GM18858 (cell line): ENCODE measurements around the gene DLX4.

Experiments
- ATAC-seq: cut with Tn5 transposase; IDR thresholded peaks from one replicate; pipeline ENCODE4 v1.9.1; 2021; ENCODE audit not compliant: unreplicated experiment

The DLX4 gene

GRCh38 chr17:49969134-49969759 lies at the start of gene DLX4:
TSS of gene DLX4 (plus strand) at chr17:49969190. CDS start at chr17:49969469, 279 bp downstream.
- ATAC-seq, result no peak

GRCh38 chr17:49920030-49920769 lies 48.8 kb upstream of the DLX4 start:
- ATAC-seq, result no peak

- no peak for ATAC-seq
These were observed 46.9 kb upstream of the DLX4 start for GRCh38 chr17:49922095-49922494.

GRCh38 chr17:49924116-49924515 lies 44.9 kb upstream of the DLX4 start:
- no peak for ATAC-seq

- ATAC-seq, result no peak
These were observed 44.4 kb upstream of the DLX4 start for GRCh38 chr17:49924589-49924988.

GRCh38 chr17:49925921-49926320 lies 43.1 kb upstream of the DLX4 start:
- ATAC-seq, result no peak

GRCh38 chr17:49926886-49927285 lies 42.1 kb upstream of the DLX4 start:
- ATAC-seq, result no peak

GRCh38 chr17:49928126-49928800 lies 40.7 kb upstream of the DLX4 start:
- no peak for ATAC-seq

- ATAC-seq, result no peak
These were observed 40.0 kb upstream of the DLX4 start for GRCh38 chr17:49928837-49929475.

GRCh38 chr17:49930880-49931279 lies 38.1 kb upstream of the DLX4 start:
- no peak for ATAC-seq

GRCh38 chr17:49931416-49932137 lies 37.4 kb upstream of the DLX4 start:
- ATAC-seq, result no peak

- no peak for ATAC-seq
These were observed 36.8 kb upstream of the DLX4 start for GRCh38 chr17:49932138-49932723.

GRCh38 chr17:49932901-49933300 lies 36.1 kb upstream of the DLX4 start:
- no peak for ATAC-seq

GRCh38 chr17:49935526-49936210 lies 33.3 kb upstream of the DLX4 start:
- ATAC-seq, result no peak

GRCh38 chr17:49936386-49936785 lies 32.6 kb upstream of the DLX4 start:
- ATAC-seq, result no peak

GRCh38 chr17:49939318-49939717 lies 29.7 kb upstream of the DLX4 start:
- no peak for ATAC-seq

- no peak for ATAC-seq
These were observed 27.6 kb upstream of the DLX4 start for GRCh38 chr17:49941427-49941826.

- ATAC-seq, result no peak
These were observed 26.0 kb upstream of the DLX4 start for GRCh38 chr17:49942947-49943346.

- ATAC-seq, result no peak
These were observed 24.6 kb upstream of the DLX4 start for GRCh38 chr17:49944273-49944870.

GRCh38 chr17:49946208-49946607 lies 22.8 kb upstream of the DLX4 start:
- no peak for ATAC-seq
